Measurements from ENCODE around the gene AFDN.

AFDN gene

GRCh38 chr6:167835260-167835659, 8.5 kb downstream of the AFDN start:
- Histone ChIP-seq H3K4me1 (ENCODE audit: control insufficient read depth, insufficient read depth, low read length) (peaks cover 46% of the 10 kb centered on the region), H3K9me3 (ENCODE audit: control insufficient read depth, insufficient read depth, low read depth, low read length) (no peaks in the 10 kb centered on the region), H3K27ac (ENCODE audit: low read depth, low read length) (no peak overlapping the region), H3K9ac (ENCODE audit: low read length) (no peak overlapping the region), H3K36me3 (ENCODE audit: control insufficient read depth, insufficient read depth, low read length) (no peaks in the 10 kb centered on the region), H3K4me3 (ENCODE audit: low read depth, low read length) (no peak overlapping the region), H3K27me3 (ENCODE audit: control insufficient read depth, insufficient read depth, low read length) (no peaks in the 10 kb centered on the region)

- H3K36me3 ChIP-seq (ENCODE audit: control insufficient read depth, insufficient read depth, low read length): no peaks in the 10 kb centered on the region
- no peak overlapping the region for H3K27ac ChIP-seq (ENCODE audit: low read depth, low read length)
- no peaks in the 10 kb centered on the region for H3K27me3 ChIP-seq (ENCODE audit: control insufficient read depth, insufficient read depth, low read length)
- no peaks in the 10 kb centered on the region for H3K9me3 ChIP-seq (ENCODE audit: control insufficient read depth, insufficient read depth, low read depth, low read length)
- peaks cover 57% of the 10 kb centered on the region for H3K4me1 ChIP-seq (ENCODE audit: control insufficient read depth, insufficient read depth, low read length)
- no peak overlapping the region for H3K9ac ChIP-seq (ENCODE audit: low read length)
- no peak overlapping the region for H3K4me3 ChIP-seq (ENCODE audit: low read depth, low read length)
These were observed 10.0 kb downstream of the AFDN start for GRCh38 chr6:167836721-167837120.

GRCh38 chr6:167838207-167838748, 11.6 kb downstream of the AFDN start:
- Histone ChIP-seq H3K27ac (ENCODE audit: low read depth, low read length) (no peak overlapping the region), H3K4me1 (ENCODE audit: control insufficient read depth, insufficient read depth, low read length) (peaks cover 57% of the 10 kb centered on the region), H3K9ac (ENCODE audit: low read length) (no peak overlapping the region), H3K4me3 (ENCODE audit: low read depth, low read length) (no peak overlapping the region), H3K27me3 (ENCODE audit: control insufficient read depth, insufficient read depth, low read length) (no peaks in the 10 kb centered on the region), H3K36me3 (ENCODE audit: control insufficient read depth, insufficient read depth, low read length) (no peaks in the 10 kb centered on the region), H3K9me3 (ENCODE audit: control insufficient read depth, insufficient read depth, low read depth, low read length) (no peaks in the 10 kb centered on the region)

- Histone ChIP-seq H3K36me3 (ENCODE audit: control insufficient read depth, insufficient read depth, low read length) (no peaks in the 10 kb centered on the region), H3K27ac (ENCODE audit: low read depth, low read length) (no peak overlapping the region), H3K27me3 (ENCODE audit: control insufficient read depth, insufficient read depth, low read length) (no peaks in the 10 kb centered on the region), H3K4me1 (ENCODE audit: control insufficient read depth, insufficient read depth, low read length) (peaks cover 58% of the 10 kb centered on the region), H3K4me3 (ENCODE audit: low read depth, low read length) (no peak overlapping the region), H3K9me3 (ENCODE audit: control insufficient read depth, insufficient read depth, low read depth, low read length) (no peaks in the 10 kb centered on the region), H3K9ac (ENCODE audit: low read length) (no peak overlapping the region)
These were observed 12.6 kb downstream of the AFDN start for GRCh38 chr6:167839343-167839742.

- H3K27me3 ChIP-seq (ENCODE audit: control insufficient read depth, insufficient read depth, low read length): no peaks in the 10 kb centered on the region
- peaks cover 58% of the 10 kb centered on the region for H3K4me1 ChIP-seq (ENCODE audit: control insufficient read depth, insufficient read depth, low read length)
- H3K36me3 ChIP-seq (ENCODE audit: control insufficient read depth, insufficient read depth, low read length): no peaks in the 10 kb centered on the region
- H3K4me3 ChIP-seq (ENCODE audit: low read depth, low read length): no peak overlapping the region
- H3K9me3 ChIP-seq (ENCODE audit: control insufficient read depth, insufficient read depth, low read depth, low read length): no peaks in the 10 kb centered on the region
- H3K9ac ChIP-seq (ENCODE audit: low read length): no peak overlapping the region
- no peak overlapping the region for H3K27ac ChIP-seq (ENCODE audit: low read depth, low read length)
These were observed 13.0 kb downstream of the AFDN start for GRCh38 chr6:167839755-167840154.

- H3K4me3 ChIP-seq (ENCODE audit: low read depth, low read length): no peak overlapping the region
- no peak overlapping the region for H3K27ac ChIP-seq (ENCODE audit: low read depth, low read length)
- no peaks in the 10 kb centered on the region for H3K27me3 ChIP-seq (ENCODE audit: control insufficient read depth, insufficient read depth, low read length)
- peaks cover 58% of the 10 kb centered on the region for H3K4me1 ChIP-seq (ENCODE audit: control insufficient read depth, insufficient read depth, low read length)
- no peaks in the 10 kb centered on the region for H3K36me3 ChIP-seq (ENCODE audit: control insufficient read depth, insufficient read depth, low read length)
- H3K9ac ChIP-seq (ENCODE audit: low read length): no peak overlapping the region
- H3K9me3 ChIP-seq (ENCODE audit: control insufficient read depth, insufficient read depth, low read depth, low read length): no peaks in the 10 kb centered on the region
These were observed 13.4 kb downstream of the AFDN start for GRCh38 chr6:167840160-167840525.

GRCh38 chr6:167840526-167841179, 13.9 kb downstream of the AFDN start:
- peaks cover 58% of the 10 kb centered on the region for H3K4me1 ChIP-seq (ENCODE audit: control insufficient read depth, insufficient read depth, low read length)
- no peaks in the 10 kb centered on the region for H3K27me3 ChIP-seq (ENCODE audit: control insufficient read depth, insufficient read depth, low read length)
- no peak overlapping the region for H3K4me3 ChIP-seq (ENCODE audit: low read depth, low read length)
- H3K27ac ChIP-seq (ENCODE audit: low read depth, low read length): no peak overlapping the region
- no peaks in the 10 kb centered on the region for H3K36me3 ChIP-seq (ENCODE audit: control insufficient read depth, insufficient read depth, low read length)
- H3K9ac ChIP-seq (ENCODE audit: low read length): no peak overlapping the region
- no peaks in the 10 kb centered on the region for H3K9me3 ChIP-seq (ENCODE audit: control insufficient read depth, insufficient read depth, low read depth, low read length)

GRCh38 chr6:167841981-167842380, 15.3 kb downstream of the AFDN start:
- no peaks in the 10 kb centered on the region for H3K36me3 ChIP-seq (ENCODE audit: control insufficient read depth, insufficient read depth, low read length)
- no peaks in the 10 kb centered on the region for H3K9me3 ChIP-seq (ENCODE audit: control insufficient read depth, insufficient read depth, low read depth, low read length)
- no peak overlapping the region for H3K4me3 ChIP-seq (ENCODE audit: low read depth, low read length)
- H3K4me1 ChIP-seq (ENCODE audit: control insufficient read depth, insufficient read depth, low read length): peaks cover 59% of the 10 kb centered on the region
- H3K27ac ChIP-seq (ENCODE audit: low read depth, low read length): no peak overlapping the region
- H3K27me3 ChIP-seq (ENCODE audit: control insufficient read depth, insufficient read depth, low read length): no peaks in the 10 kb centered on the region
- H3K9ac ChIP-seq (ENCODE audit: low read length): no peak overlapping the region

- no peaks in the 10 kb centered on the region for H3K27me3 ChIP-seq (ENCODE audit: control insufficient read depth, insufficient read depth, low read length)
- no peaks in the 10 kb centered on the region for H3K36me3 ChIP-seq (ENCODE audit: control insufficient read depth, insufficient read depth, low read length)
- no peaks in the 10 kb centered on the region for H3K9me3 ChIP-seq (ENCODE audit: control insufficient read depth, insufficient read depth, low read depth, low read length)
- no peak overlapping the region for H3K4me3 ChIP-seq (ENCODE audit: low read depth, low read length)
- no peak overlapping the region for H3K9ac ChIP-seq (ENCODE audit: low read length)
- peaks cover 63% of the 10 kb centered on the region for H3K4me1 ChIP-seq (ENCODE audit: control insufficient read depth, insufficient read depth, low read length)
- no peak overlapping the region for H3K27ac ChIP-seq (ENCODE audit: low read depth, low read length)
These were observed 15.7 kb downstream of the AFDN start for GRCh38 chr6:167842457-167842856.

GRCh38 chr6:167843023-167843422, 16.3 kb downstream of the AFDN start:
- H3K36me3 ChIP-seq (ENCODE audit: control insufficient read depth, insufficient read depth, low read length): no peaks in the 10 kb centered on the region
- no peaks in the 10 kb centered on the region for H3K27me3 ChIP-seq (ENCODE audit: control insufficient read depth, insufficient read depth, low read length)
- no peak overlapping the region for H3K4me3 ChIP-seq (ENCODE audit: low read depth, low read length)
- H3K27ac ChIP-seq (ENCODE audit: low read depth, low read length): no peak overlapping the region
- H3K9ac ChIP-seq (ENCODE audit: low read length): no peak overlapping the region
- no peaks in the 10 kb centered on the region for H3K9me3 ChIP-seq (ENCODE audit: control insufficient read depth, insufficient read depth, low read depth, low read length)
- H3K4me1 ChIP-seq (ENCODE audit: control insufficient read depth, insufficient read depth, low read length): peaks cover 68% of the 10 kb centered on the region

- Histone ChIP-seq H3K4me1 (ENCODE audit: control insufficient read depth, insufficient read depth, low read length) (peaks cover 71% of the 10 kb centered on the region), H3K27ac (ENCODE audit: low read depth, low read length) (no peak overlapping the region), H3K9me3 (ENCODE audit: control insufficient read depth, insufficient read depth, low read depth, low read length) (no peaks in the 10 kb centered on the region), H3K4me3 (ENCODE audit: low read depth, low read length) (no peak overlapping the region), H3K36me3 (ENCODE audit: control insufficient read depth, insufficient read depth, low read length) (no peaks in the 10 kb centered on the region), H3K27me3 (ENCODE audit: control insufficient read depth, insufficient read depth, low read length) (no peaks in the 10 kb centered on the region), H3K9ac (ENCODE audit: low read length) (no peak overlapping the region)
These were observed 19.1 kb downstream of the AFDN start for GRCh38 chr6:167845856-167846255.
